B cell (primary cell): ENCODE measurements around the gene SPRR2E.
"Not testable (repeated sequence)": the region's sequence is repeated elsewhere in the genome, so short reads cannot be mapped to it uniquely, and the experiment has no call there.

Source experiments
- CTCF ChIP-seq: fragments of 200-600 bp; IDR thresholded peaks from one replicate; pipeline ENCODE4 v1.8.0; 2022; ENCODE audit warnings: antibody characterized with exemption, mild to moderate bottlenecking
- EZH2 ChIP-seq: IDR thresholded peaks from 2 replicates; pipeline ENCODE4 v1.6.1; 2012; ENCODE audit warnings: borderline replicate concordance, low read depth, mild to moderate bottlenecking, moderate library complexity, low read length; ENCODE audit not compliant: insufficient read depth, poor library complexity, severe bottlenecking

DNA sequence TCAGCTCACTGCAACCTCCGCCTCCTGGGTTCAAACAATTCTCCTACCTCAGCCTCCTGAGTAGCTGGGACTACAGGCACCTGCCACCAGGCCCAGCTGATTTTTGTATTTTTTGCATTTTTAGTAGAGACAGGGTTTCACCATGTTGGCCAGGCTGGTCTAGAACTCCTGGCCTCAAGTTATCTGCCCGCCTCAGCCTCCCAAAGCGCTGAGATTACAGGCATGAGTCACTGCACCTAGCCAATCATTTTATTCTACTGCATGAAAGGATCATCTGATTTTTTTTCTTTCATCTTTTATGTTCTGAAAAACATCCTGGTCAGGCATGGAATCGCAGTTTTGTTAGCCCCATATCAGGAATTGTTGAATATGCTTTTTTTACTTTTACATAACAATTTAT lies 34.4 kb upstream of the SPRR2E start:
- not testable (repeated sequence) for TF ChIP-seq CTCF, EZH2
